Measurements from ENCODE around the gene ERGIC1.

ERGIC1 gene

GRCh38 chr5:172990776-172991175, 156.7 kb downstream of the ERGIC1 start:
- no peak for DNase-seq

GRCh38 chr5:172994405-172994804, 160.4 kb downstream of the ERGIC1 start:
- DNase-seq: no peak

DNA sequence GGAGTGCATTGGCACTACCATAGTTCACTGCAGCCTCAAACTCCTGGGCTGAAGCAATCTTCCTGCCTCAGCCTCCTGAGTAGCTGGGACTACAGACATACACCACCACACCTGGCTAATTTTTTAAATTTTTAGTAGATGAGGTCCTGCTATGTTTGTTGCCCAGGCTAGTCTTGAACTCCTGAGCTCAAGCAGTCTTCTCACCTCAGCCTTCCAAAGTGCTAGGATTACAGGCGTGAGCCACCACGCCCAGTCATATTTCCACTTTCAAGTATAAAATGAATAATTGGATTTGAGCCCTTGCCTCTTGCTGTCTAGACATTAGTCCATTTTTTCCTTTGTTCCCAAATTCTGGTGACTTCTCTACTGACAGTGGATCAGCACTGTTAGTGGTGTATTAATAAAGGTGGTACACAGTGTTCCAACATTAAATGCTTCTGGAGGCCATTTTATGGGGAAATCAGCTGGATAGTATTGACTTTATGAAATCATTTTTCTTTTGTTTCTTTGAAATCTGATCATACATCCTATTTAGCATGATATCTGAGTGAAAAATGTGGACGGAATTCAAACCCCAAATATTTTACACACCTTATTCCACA, 165.4 kb downstream of the ERGIC1 start:
- DNase-seq: no peak

GRCh38 chr5:172999974-173000373, 165.9 kb downstream of the ERGIC1 start:
- no peak for DNase-seq

DNA sequence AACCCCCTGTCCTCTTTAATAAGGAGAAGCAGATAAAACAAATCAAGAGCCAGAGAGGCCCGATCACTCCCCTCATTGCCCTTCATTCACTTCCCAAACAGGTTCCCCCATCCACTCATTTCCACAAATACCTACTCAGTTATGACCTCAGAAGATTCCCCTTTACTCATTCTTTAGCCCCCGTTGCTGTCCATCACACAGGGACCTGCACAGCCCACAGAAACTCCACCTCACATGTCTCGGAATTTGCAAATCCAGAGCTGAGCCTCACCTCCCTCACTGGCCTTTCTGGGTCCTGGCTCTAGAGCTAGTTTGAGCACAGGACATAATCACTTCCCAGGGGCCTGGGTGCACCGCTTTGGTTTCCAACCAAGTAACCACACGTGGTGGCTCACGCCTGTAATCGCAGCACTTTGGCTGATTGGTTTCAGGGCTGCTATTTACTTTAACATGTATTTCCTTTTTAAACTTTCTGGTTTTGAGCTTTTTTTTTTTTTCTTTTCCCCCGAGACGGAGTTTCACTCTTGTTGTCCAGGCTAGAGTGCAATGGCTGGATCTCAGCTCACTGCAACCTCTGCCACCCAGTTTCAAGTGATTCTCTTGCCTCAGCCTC, 167.3 kb downstream of the ERGIC1 start:
- no peak for DNase-seq
